GM06990 (cell line): ENCODE results near the gene RAPGEF2.

Experiments used
- DNase-seq: peaks from one replicate; pipeline ENCODE4 v3.0.0-alpha.2; 2011; ENCODE audit not compliant: insufficient read length; ENCODE audit errors: extremely low read depth
- H3K27me3 ChIP-seq: replicated peaks from 2 replicates; pipeline ENCODE4 v1.6.0; 2011; ENCODE audit warnings: low read length; ENCODE audit not compliant: control insufficient read depth, insufficient read depth
- H3K36me3 ChIP-seq: 2 replicates; pipeline ENCODE4 v1.5.1; 2011; ENCODE audit warnings: low read length; ENCODE audit not compliant: control insufficient read depth, insufficient read depth
- H3K4me3 ChIP-seq: replicated peaks from 2 replicates; pipeline ENCODE4 v1.5.1; 2011; ENCODE audit warnings: low read depth, mild to moderate bottlenecking, control low read depth, low read length
- TF ChIP-seq, protein P1 (sequence below): IDR thresholded peaks from 2 replicates; pipeline ENCODE4 v1.5.1; 2011; ENCODE audit warnings: low read length, control low read depth, mild to moderate bottlenecking, inconsistent platforms; ENCODE audit not compliant: insufficient read depth, poor library complexity, severe bottlenecking

RAPGEF2 gene

DNA sequence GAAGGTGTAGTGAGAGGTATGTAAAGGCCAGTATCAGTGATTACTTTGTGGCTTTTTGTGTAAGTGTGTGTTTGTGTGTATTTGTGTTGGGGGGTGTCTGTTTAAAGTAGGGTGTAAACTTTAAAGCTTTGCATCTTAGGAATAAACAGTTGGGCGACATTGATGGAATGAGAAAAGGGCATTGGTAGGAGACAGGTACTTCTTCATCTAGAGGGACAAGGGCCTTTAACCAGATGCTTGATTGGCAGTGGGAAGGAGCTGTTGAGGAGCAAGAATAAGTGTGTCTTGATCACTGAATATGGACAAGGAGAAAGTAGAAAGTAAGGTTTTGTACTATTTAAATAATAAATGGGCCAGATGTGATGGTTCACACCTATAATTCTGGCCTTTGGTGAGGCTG is 48.8 kb downstream of the RAPGEF2 start:
- no peak overlapping the region for H3K4me3 ChIP-seq
- no peaks in the 10 kb centered on the region for H3K27me3 ChIP-seq
- DNase-seq: no peak
- TF ChIP-seq, protein P1, sequence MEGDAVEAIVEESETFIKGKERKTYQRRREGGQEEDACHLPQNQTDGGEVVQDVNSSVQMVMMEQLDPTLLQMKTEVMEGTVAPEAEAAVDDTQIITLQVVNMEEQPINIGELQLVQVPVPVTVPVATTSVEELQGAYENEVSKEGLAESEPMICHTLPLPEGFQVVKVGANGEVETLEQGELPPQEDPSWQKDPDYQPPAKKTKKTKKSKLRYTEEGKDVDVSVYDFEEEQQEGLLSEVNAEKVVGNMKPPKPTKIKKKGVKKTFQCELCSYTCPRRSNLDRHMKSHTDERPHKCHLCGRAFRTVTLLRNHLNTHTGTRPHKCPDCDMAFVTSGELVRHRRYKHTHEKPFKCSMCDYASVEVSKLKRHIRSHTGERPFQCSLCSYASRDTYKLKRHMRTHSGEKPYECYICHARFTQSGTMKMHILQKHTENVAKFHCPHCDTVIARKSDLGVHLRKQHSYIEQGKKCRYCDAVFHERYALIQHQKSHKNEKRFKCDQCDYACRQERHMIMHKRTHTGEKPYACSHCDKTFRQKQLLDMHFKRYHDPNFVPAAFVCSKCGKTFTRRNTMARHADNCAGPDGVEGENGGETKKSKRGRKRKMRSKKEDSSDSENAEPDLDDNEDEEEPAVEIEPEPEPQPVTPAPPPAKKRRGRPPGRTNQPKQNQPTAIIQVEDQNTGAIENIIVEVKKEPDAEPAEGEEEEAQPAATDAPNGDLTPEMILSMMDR: no peak
- H3K36me3 ChIP-seq: no peaks in the 10 kb centered on the region

GRCh38 chr4:159152181-159152580 is 49.3 kb downstream of the RAPGEF2 start:
- H3K4me3 ChIP-seq: no peak overlapping the region
- no peak for DNase-seq
- no peaks in the 10 kb centered on the region for H3K36me3 ChIP-seq
- TF ChIP-seq, protein P1: no peak
- H3K27me3 ChIP-seq: no peaks in the 10 kb centered on the region

DNA sequence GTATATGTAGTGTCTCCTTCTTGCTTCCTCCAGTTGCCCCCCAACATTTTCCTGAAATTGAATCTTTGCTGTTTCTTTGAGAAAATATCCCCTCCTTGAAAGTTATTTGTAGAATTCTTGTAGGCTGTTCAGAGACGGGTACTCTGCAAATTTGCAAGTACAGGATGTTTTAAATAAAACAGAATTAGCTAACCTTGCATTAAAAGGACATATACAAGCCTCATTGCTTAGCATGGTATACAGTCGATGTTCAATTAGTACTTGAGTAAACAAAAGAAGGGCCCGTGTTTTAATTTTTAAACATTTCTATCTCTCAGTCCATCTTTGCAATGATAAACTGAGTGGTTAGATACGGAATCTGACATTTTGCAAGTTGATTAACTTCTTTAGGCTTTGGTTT is 50.8 kb downstream of the RAPGEF2 start:
- Histone ChIP-seq H3K4me3 (no peak overlapping the region), H3K36me3 (no peaks in the 10 kb centered on the region), H3K27me3 (no peaks in the 10 kb centered on the region)
- TF ChIP-seq, protein P1: no peak
- DNase-seq: no peak

DNA sequence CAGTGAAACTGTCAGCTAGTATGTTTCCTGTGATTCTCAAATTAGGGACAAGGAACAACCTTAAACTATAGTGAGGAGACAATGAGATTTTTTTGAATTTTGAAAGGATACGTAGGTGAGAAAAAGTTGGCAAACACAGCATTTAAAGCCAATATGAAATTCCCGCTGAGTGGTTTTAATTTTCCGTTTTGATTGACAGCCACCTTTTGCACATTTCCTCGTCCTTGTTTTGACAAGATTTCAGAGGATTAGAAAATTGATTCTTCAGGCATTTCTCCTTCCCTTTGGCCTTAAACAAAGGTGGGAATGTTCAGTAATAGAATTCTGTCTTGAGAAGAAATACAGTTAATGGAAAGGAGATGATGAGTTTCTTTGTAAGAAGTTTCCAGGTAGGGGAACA is 52.2 kb downstream of the RAPGEF2 start:
- Histone ChIP-seq H3K36me3 (no peaks in the 10 kb centered on the region), H3K4me3 (no peak overlapping the region), H3K27me3 (no peaks in the 10 kb centered on the region)
- DNase-seq: no peak
- TF ChIP-seq, protein P1: no peak

- no peak overlapping the region for H3K4me3 ChIP-seq
- DNase-seq: no peak
- H3K36me3 ChIP-seq: no peaks in the 10 kb centered on the region
- H3K27me3 ChIP-seq: no peaks in the 10 kb centered on the region
- TF ChIP-seq, protein P1: no peak
Observed at GRCh38 chr4:159158083-159158617, 55.3 kb downstream of the RAPGEF2 start.

DNA sequence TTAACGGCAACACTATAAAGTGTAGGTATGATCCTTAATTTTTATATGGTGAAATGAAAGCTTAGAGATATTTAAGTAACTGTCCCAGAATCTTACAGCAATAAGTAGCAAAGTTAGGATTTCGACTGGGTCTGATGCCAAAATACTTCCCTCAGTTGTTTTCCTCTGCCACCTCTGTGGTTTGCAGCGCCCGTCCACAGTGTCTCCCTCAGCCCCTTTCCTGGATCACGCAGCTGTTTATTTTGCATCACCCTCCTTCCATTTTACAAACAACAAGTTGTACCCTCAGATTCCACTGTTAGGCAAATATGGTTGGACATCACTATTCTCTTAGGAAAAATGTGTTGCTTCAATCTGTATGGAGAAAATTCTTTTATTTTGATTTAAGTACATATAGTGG is 56.1 kb downstream of the RAPGEF2 start:
- no peak for DNase-seq
- no peak overlapping the region for H3K4me3 ChIP-seq
- H3K36me3 ChIP-seq: no peaks in the 10 kb centered on the region
- TF ChIP-seq, protein P1: no peak
- H3K27me3 ChIP-seq: no peaks in the 10 kb centered on the region
